Effector memory CD4-positive, alpha-beta T cell (primary cell): ENCODE results near the gene PAIP2.
"Not testable (repeated sequence)": the region's sequence is repeated elsewhere in the genome, so short reads cannot be mapped to it uniquely, and the experiment has no call there.

ENCODE experiments used
- DNase-seq, 3 donors: peaks; one replicate each; pipeline ENCODE4 v3.0.0-alpha.2; 2020
- H3K27ac ChIP-seq: 2 replicates; pipeline ENCODE4 v1.7.0; 2013; ENCODE audit warnings: mild to moderate bottlenecking, low read length, moderate library complexity; ENCODE audit not compliant: insufficient read depth, poor library complexity, severe bottlenecking
- H3K27me3 ChIP-seq: replicated peaks from 2 replicates; pipeline ENCODE4 v1.7.0; 2013; ENCODE audit warnings: mild to moderate bottlenecking, low read length; ENCODE audit not compliant: insufficient read depth, control insufficient read depth, poor library complexity, severe bottlenecking
- H3K36me3 ChIP-seq: 2 replicates; pipeline ENCODE4 v1.7.0; 2013; ENCODE audit warnings: mild to moderate bottlenecking, low read length, moderate library complexity; ENCODE audit not compliant: control insufficient read depth, insufficient read depth
- H3K4me1 ChIP-seq: 2 replicates; pipeline ENCODE4 v1.7.0; 2013; ENCODE audit warnings: low read length, mild to moderate bottlenecking; ENCODE audit not compliant: control insufficient read depth, insufficient read depth, poor library complexity, severe bottlenecking
- H3K4me3 ChIP-seq: 2 replicates; pipeline ENCODE4 v1.7.0; 2013; ENCODE audit warnings: low read length, low read depth, mild to moderate bottlenecking; ENCODE audit not compliant: insufficient read depth, poor library complexity, severe bottlenecking
- H3K9me3 ChIP-seq: 2 replicates; pipeline ENCODE4 v1.7.0; 2013; ENCODE audit warnings: mild to moderate bottlenecking, low read length, moderate library complexity; ENCODE audit not compliant: control insufficient read depth

PAIP2 gene

DNA sequence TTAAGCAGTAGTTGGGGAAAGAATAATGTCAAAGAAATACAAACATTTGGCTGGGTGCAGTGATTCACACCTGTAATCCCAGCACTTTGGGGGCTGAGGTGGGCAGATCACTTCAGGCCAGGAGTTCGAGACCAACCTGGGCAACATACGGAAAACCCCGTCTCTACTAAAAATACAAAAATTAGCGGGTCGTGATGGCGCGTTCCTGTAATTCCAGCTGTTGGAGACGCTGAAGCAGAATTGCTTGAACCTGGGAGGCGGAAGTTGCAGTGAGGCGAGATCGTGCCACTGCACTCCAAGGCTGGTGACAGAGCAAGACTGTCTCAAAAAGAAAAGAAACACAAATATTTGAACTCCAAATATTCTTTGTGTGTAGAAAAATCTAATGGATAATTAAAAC, 43.4 kb upstream of the PAIP2 start:
- no peak for DNase-seq
- H3K27ac ChIP-seq: no peak overlapping the region
- H3K27me3 ChIP-seq: no peaks in the 10 kb centered on the region
- peaks cover 50% of the 10 kb centered on the region for H3K4me1 ChIP-seq
- no peaks in the 10 kb centered on the region for H3K9me3 ChIP-seq
- H3K36me3 ChIP-seq: no peaks in the 10 kb centered on the region
- H3K4me3 ChIP-seq: no peak overlapping the region

DNA sequence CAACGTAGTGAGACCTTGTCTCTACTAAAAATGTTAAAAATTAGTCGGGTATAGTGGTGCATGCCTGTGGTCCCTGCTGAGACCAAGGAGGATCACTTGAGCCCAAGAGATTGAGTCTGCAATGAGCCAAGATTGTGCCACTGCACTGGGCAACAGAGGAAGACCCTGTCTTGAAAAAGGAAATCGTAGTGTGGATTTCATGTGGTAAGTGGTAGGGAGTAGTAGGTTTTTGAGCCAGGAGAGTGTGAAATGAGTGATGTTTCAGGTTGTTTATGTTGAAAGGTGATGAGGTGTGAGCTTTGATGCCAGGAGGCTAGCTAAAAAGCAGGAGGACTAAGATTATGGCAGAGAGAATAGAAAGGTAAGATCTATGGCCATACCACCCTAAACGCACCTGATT, 42.2 kb upstream of the PAIP2 start:
- Histone ChIP-seq H3K4me3 (no peak overlapping the region), H3K4me1 (peaks cover 53% of the 10 kb centered on the region), H3K9me3 (no peaks in the 10 kb centered on the region), H3K36me3 (no peaks in the 10 kb centered on the region), H3K27ac (no peak overlapping the region), H3K27me3 (no peaks in the 10 kb centered on the region)
- no peak for DNase-seq

DNA sequence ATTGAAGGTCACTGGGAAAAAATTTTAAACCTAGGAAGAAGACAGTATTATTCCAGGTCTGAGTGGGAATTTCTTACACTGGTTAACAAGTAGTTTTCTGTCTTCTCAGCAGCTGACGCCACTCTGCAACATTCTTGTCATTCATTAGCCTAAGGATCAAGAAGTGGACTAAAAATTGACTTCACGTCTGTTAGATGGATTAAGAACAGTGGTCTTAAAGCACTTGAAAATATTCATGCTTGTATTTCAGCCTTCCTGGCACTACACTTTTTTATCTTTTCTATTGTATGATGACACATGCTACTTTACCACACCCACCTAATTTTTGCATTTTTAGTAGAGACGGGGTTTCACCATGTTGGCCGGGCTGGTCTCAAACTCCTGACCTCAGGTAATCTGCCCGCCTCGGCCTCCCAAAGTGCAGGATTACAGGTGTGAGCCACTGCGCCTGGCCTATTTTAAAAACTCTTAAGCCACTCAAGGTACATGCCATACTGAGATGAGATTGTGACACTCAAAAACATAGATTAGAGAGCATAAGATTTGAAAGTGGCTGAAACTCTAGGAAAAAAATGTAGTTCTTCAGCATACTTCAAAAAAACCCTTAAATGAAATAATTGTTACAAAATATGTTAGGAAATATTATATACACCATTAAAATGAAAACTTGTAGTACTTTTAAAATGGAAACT, 39.7 kb upstream of the PAIP2 start:
- peaks cover 55% of the 10 kb centered on the region for H3K4me1 ChIP-seq
- no peak overlapping the region for H3K27ac ChIP-seq
- H3K27me3 ChIP-seq: no peaks in the 10 kb centered on the region
- DNase-seq: no peak
- no peaks in the 10 kb centered on the region for H3K36me3 ChIP-seq
- H3K4me3 ChIP-seq: no peak overlapping the region
- no peaks in the 10 kb centered on the region for H3K9me3 ChIP-seq

- H3K27me3 ChIP-seq: no peaks in the 10 kb centered on the region
- H3K4me3 ChIP-seq: no peak overlapping the region
- no peak for DNase-seq
- no peaks in the 10 kb centered on the region for H3K9me3 ChIP-seq
- peaks cover 52% of the 10 kb centered on the region for H3K4me1 ChIP-seq
- no peak overlapping the region for H3K27ac ChIP-seq
- no peaks in the 10 kb centered on the region for H3K36me3 ChIP-seq
Observed at GRCh38 chr5:139304391-139305324, 37.0 kb upstream of the PAIP2 start.

DNA sequence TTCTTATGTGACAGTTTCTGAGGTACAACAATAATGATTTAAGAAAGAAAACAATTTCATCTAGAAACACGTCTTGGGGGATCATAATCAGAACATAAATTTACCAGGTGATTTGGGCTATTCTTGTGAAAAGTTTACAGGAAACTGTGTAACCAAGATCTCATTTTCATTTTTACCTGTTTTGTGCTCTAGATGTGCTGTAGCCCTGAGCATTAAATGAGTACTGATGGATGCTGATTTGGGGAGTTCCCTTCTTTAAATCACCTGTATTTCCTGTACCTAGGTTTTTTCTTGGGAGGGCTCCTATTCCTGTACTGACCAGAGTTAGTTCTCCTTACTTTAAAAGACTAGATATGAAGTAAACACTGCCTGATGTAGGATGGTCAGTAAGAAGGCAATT, 35.5 kb upstream of the PAIP2 start:
- no peaks in the 10 kb centered on the region for H3K27me3 ChIP-seq
- H3K9me3 ChIP-seq: no peaks in the 10 kb centered on the region
- no peaks in the 10 kb centered on the region for H3K36me3 ChIP-seq
- H3K4me3 ChIP-seq: no peak overlapping the region
- H3K27ac ChIP-seq: no peak overlapping the region
- no peak for DNase-seq
- H3K4me1 ChIP-seq: peaks cover 54% of the 10 kb centered on the region

GRCh38 chr5:139306628-139307379, 34.9 kb upstream of the PAIP2 start:
- no peaks in the 10 kb centered on the region for H3K27me3 ChIP-seq

GRCh38 chr5:139308797-139309196, 32.9 kb upstream of the PAIP2 start:
- DNase-seq: no peak
- H3K9me3 ChIP-seq: no peaks in the 10 kb centered on the region
- no peaks in the 10 kb centered on the region for H3K27me3 ChIP-seq
- H3K4me1 ChIP-seq: peaks cover 40% of the 10 kb centered on the region
- H3K36me3 ChIP-seq: no peaks in the 10 kb centered on the region
- H3K4me3 ChIP-seq: no peak overlapping the region
- no peak overlapping the region for H3K27ac ChIP-seq

More at GRCh38 chr5:139306628-139307379, 34.9 kb upstream of the PAIP2 start:
- Histone ChIP-seq H3K4me3 (no peak overlapping the region), H3K4me1 (peaks cover 50% of the 10 kb centered on the region), H3K36me3 (no peaks in the 10 kb centered on the region), H3K27ac (no peak overlapping the region), H3K9me3 (no peaks in the 10 kb centered on the region)
- DNase-seq: no peak

GRCh38 chr5:139310715-139311186, 30.9 kb upstream of the PAIP2 start:
- not testable (repeated sequence) for H3K27ac ChIP-seq, H3K27me3 ChIP-seq, DNase-seq, H3K36me3 ChIP-seq, H3K9me3 ChIP-seq, H3K4me3 ChIP-seq
- peaks cover 37% of the 10 kb centered on the region for H3K4me1 ChIP-seq

- H3K4me3 ChIP-seq: no peak overlapping the region
- H3K36me3 ChIP-seq: peaks cover 18% of the 10 kb centered on the region
- H3K27ac ChIP-seq: no peak overlapping the region
- no peak for DNase-seq
- no peaks in the 10 kb centered on the region for H3K27me3 ChIP-seq
- H3K9me3 ChIP-seq: no peaks in the 10 kb centered on the region
- H3K4me1 ChIP-seq: peaks cover 30% of the 10 kb centered on the region
Observed at GRCh38 chr5:139312075-139312474, 29.6 kb upstream of the PAIP2 start.
